Right lobe of liver (tissue), 6 donors: ENCODE results near the gene PEDS1. TPM values are rescaled to one million over a fixed set of nuclear protein-coding genes. Genes with fewer than 3 reads are reported as not detected.

Experiments used
- ATAC-seq, 4 donors: fragments of 200-7000 bp; cut with Tn5 transposase; one replicate each; pipeline ENCODE4 v1.9.1; 2020; ENCODE audit warnings: mild to moderate bottlenecking in 4 of 4, moderate library complexity in 4 of 4
- DNase-seq, 3 donors: peaks; one replicate each; pipeline ENCODE4 v3.0.0-alpha.2; 2020
- H3K27ac ChIP-seq, 3 donors: fragments of 200-600 bp; one replicate each; pipeline ENCODE4 v1.8.0; 2022
- H3K27me3 ChIP-seq, 2 donors: fragments of 200-600 bp; one replicate each; pipeline ENCODE4 v1.8.0; 2022
- H3K36me3 ChIP-seq, 4 donors: fragments of 200-600 bp; sonication (generic) in 1 of 4; one replicate each; pipeline versions ENCODE4 v1.5.1 to v1.8.0; 2017 to 2022; ENCODE audit warnings: control low read depth in 1 of 4
- H3K4me1 ChIP-seq, 4 donors: fragments of 200-600 bp; sonication (generic) in 1 of 4; one replicate each; pipeline versions ENCODE4 v1.5.1 to v1.8.0; 2017 to 2022; ENCODE audit warnings: control low read depth in 1 of 4
- H3K4me3 ChIP-seq, 3 donors: fragments of 200-600 bp; one replicate each; pipeline ENCODE4 v1.8.0; 2022
- H3K9me3 ChIP-seq, 4 donors: fragments of 200-600 bp; sonication (generic) in 1 of 4; one replicate each; pipeline versions ENCODE4 v1.5.1 to v1.8.0; 2017 to 2022; ENCODE audit warnings: control low read depth in 1 of 4
- POLR2A ChIP-seq: fragments of 450-650 bp; IDR thresholded peaks from one replicate; pipeline ENCODE4 v1.6.1; 2017; ENCODE audit warnings: antibody characterized with exemption, mild to moderate bottlenecking
- WGBS: methylation state at CpG from one replicate; pipeline ENCODE4 v1.1.6; 2018; ENCODE audit warnings: low coverage, low lambda C conversion rate; ENCODE audit not compliant: insufficient coverage; ENCODE audit errors: missing lambda C conversion rate; 5-methylcytosine and 5-hydroxymethylcytosine counted together
- intact Hi-C, 2 donors: fragments of 100-400 bp; cut with DNase I; formaldehyde crosslinking; loops; one replicate each; pipeline versions ENCODE4 v1.11.2 to v1.14.1; 2022
- total RNA-seq, 6 experiments: library from RNA; depleted of rRNA in 2 of 6; stranded (reverse); fragments of >200 nt in 2 of 6; fragmentation: NEBNext Ultra II Directional in 3 of 6; extraction: Animal tissue kit (Norgen Biotek cat#: 25700) in 3 of 6; gene quantifications; one replicate each; pipeline versions ENCODE4 v1.1.0 to v1.2.4, GENCODE V29; 2016 to 2023
- TF ChIP-seq, protein P1 (sequence below), 4 donors: fragments of 200-600 bp in 3 of 4; fragments of 450-650 bp in 1 of 4; IDR thresholded peaks; one replicate each; pipeline versions ENCODE4 v1.5.1 to v1.8.0; 2016 to 2022; ENCODE audit warnings: antibody characterized with exemption in 4 of 4, mild to moderate bottlenecking in 2 of 4
- donor health status: DM: no; HTN: yes; CAD: no.
- donor health status: DM: no; HTN: no; CAD: no.
- donor health status: DM: no; HTN: no; CAD: no.
- donor health status: DM: no; HTN: yes; CAD: no.
- donor health status: DM: no; HTN: yes; CAD: no.

Gene PEDS1
- total RNA-seq, 6 experiments from 2014 or later, result 6.9 to 25.3 (median 13.7) TPM

DNA sequence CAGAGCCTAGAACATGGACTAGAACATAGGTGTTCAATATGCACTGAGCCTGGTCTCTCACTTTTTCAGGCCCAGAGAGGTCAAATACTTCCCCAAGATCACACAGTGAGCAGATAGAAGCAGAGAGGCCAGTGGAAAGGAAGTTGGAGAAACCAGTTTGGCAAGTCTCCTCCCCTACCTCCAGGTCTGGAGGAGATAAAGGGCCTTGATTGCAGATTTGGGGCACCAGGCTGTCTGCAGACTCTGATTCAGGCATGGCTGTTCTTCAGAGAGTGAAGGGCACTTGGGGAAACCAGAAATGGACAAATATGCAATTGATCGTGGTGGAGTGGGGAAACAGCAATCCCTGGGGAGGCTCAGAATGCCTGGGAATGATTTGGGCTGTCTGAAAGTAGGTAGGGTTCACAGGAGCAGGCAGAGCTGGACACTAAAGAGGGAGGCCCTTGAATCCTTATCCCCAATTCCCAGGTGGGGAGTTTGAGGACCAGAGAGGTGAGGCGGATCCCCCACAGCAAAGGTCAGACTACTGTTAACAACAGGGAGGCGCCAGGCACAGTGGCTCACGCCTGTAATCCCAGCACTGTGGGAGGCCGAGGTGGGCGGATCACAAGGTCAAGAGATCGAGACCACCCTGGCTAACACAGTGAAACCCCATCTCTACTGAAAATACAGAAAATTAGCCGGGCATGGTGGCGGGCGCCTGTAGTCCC is 2.3 kb downstream of the PEDS1 start:
- H3K9me3 ChIP-seq, result no peaks in the 10 kb centered on the region
- WGBS, result 48% methylated on average over 5 of the region's 10 CpGs
- H3K36me3 ChIP-seq, result peaks cover 0 to 6% (median 0%) of the 10 kb centered on the region in 4 donors
- DNase-seq (no peak), ATAC-seq (no peak)
- H3K27me3 ChIP-seq, result no peaks in the 10 kb centered on the region
- TF ChIP-seq, protein P1, sequence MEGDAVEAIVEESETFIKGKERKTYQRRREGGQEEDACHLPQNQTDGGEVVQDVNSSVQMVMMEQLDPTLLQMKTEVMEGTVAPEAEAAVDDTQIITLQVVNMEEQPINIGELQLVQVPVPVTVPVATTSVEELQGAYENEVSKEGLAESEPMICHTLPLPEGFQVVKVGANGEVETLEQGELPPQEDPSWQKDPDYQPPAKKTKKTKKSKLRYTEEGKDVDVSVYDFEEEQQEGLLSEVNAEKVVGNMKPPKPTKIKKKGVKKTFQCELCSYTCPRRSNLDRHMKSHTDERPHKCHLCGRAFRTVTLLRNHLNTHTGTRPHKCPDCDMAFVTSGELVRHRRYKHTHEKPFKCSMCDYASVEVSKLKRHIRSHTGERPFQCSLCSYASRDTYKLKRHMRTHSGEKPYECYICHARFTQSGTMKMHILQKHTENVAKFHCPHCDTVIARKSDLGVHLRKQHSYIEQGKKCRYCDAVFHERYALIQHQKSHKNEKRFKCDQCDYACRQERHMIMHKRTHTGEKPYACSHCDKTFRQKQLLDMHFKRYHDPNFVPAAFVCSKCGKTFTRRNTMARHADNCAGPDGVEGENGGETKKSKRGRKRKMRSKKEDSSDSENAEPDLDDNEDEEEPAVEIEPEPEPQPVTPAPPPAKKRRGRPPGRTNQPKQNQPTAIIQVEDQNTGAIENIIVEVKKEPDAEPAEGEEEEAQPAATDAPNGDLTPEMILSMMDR (IDR thresholded peaks at IDR 0.05), result no peak
- no peak for TF ChIP-seq POLR2A
- peak overlapping the region in 1 of 3 donors; percentile 87 for H3K27ac ChIP-seq
- H3K4me1 ChIP-seq, result peaks cover 0 to 34% (median 0%) of the 10 kb centered on the region in 4 donors
- H3K4me3 ChIP-seq, result no peak overlapping the region
- intact Hi-C loops, result no loop called here

DNA sequence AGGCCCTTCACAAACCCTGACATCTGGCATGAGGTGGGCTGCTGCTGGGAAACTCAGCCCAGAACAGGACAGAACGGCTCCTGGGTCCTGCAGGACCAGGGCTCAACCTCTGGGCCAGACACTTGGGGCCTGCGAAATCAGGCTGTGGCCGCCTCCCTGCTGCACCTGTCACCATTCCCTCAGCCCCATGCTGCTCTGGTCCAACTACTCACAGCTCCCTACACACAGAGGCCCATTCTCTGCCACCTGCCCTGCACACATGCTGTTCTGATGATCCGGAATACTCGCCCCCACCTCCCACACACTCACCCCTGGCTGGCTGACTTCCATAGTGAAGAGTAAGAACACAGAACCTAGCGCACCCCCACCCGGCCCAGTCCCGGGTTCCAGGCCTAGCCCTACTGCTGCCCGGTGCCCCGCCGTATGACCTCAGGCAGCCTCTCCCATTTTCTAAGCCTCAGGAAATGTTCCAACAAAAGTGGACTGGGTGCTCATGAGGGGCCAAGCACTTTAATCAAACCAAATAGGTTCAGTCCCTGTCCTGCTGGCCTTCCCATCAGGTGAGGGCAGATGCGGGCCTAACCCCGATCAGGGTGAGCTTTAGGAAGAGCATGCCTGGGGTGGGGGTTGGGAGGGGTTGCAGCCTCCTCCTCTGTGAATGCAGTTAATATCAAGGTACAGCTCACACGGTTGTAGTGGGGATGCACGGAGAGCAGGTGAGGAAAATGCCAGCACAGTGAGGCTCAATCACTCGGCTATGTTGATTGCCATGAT is 3.9 kb downstream of the PEDS1 start:
- H3K9me3 ChIP-seq, result no peaks in the 10 kb centered on the region
- no peak for ATAC-seq
- no peaks in the 10 kb centered on the region for H3K27me3 ChIP-seq
- peaks cover 0 to 6% (median 0%) of the 10 kb centered on the region in 4 donors for H3K36me3 ChIP-seq
- no peak overlapping the region for H3K4me3 ChIP-seq
- intact Hi-C loops, result no loop called here
- peaks cover 0 to 38% (median 2%) of the 10 kb centered on the region in 4 donors for H3K4me1 ChIP-seq
- TF ChIP-seq, protein P1 (IDR thresholded peaks at IDR 0.05), result no peak
- TF ChIP-seq POLR2A, result no peak
- no peak for DNase-seq
- 70% methylated on average over 8 of the region's 16 CpGs for WGBS
- H3K27ac ChIP-seq, result no peak overlapping the region

DNA sequence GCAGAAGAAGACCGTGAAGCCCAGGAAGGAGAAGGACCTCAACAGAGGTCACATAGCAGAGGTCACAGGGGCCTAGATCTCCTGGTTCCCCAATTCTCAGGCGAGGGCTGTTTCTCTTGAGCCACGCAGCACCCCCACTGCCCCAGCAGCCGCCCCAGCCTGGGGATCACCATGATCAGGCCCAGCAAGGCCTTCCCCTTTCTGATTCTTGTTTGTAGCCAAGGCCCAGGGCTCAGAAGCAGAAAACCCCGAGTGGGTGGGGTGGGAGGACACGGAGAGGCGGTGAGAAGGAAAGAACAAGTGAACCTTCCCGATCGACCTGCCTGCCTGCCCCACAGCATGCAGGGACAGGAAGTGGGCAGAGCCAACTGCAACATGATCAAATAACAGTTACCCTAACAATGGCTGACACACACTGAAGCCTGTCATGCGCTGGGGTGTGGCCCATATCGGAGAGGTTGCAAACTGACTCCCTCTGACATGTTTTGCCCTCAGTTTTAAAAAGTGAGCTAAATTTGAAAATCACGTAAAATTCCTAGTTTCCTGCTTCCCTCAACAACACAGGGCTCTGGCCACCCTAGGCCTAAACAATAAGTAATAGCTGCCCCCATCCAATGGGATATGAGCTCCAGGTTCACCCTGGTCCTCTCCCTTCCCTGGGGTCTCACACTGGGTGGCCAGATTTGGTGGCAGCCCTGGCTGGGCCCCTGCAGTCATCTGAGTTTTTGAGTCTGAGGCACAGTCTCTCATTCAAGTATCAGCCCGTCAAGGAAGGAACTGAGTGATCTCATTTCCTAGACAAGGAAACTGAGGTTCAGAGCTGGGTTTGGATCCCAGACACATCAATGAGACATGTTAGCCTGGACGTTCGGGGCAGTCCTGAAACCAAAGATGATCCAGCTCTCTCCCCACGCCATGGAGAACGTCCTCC is 6.5 kb downstream of the PEDS1 start:
- Histone ChIP-seq H3K36me3 (peaks cover 0 to 15% (median 6%) of the 10 kb centered on the region in 4 donors), H3K4me3 (no peak overlapping the region), H3K27me3 (no peaks in the 10 kb centered on the region), H3K27ac (peak overlapping the region; percentile 37 to 70 (median 65)), H3K9me3 (no peaks in the 10 kb centered on the region), H3K4me1 (peaks cover 0 to 48% (median 13%) of the 10 kb centered on the region in 4 donors)
- TF ChIP-seq POLR2A, result no peak
- TF ChIP-seq, protein P1 (IDR thresholded peaks at IDR 0.05), result no peak
- no peak for DNase-seq
- ATAC-seq, result peak; percentile 11 to 52 (median 28)
- WGBS, result 47% methylated on average over 15 of the region's 17 CpGs
- intact Hi-C loops, result no loop called here

DNA sequence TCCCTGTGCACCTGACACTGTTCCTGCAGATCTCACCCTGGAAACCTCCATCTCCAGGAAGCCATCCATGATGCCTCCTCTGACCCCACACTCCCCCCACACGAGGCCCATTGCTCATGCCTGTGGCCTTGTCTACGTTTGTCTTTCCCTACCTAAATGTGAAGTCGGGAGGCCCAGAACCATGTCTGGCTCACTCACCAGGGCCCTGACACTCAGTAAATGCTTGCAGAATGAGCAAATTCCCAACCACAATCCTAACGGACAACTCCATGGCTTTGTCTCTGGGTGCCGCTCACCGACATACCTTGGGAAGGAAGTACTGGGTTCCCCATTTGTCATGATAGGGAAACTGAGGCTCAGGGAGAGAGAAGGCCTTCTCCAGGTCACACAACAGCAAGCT is 7.3 kb downstream of the PEDS1 start:
- no peak overlapping the region for H3K4me3 ChIP-seq
- intact Hi-C loops, result no loop called here
- peak overlapping the region; percentile 10 to 70 (median 65) for H3K27ac ChIP-seq
- H3K9me3 ChIP-seq, result no peaks in the 10 kb centered on the region
- H3K36me3 ChIP-seq, result peaks cover 0 to 15% (median 6%) of the 10 kb centered on the region in 4 donors
- no peaks in the 10 kb centered on the region for H3K27me3 ChIP-seq
- DNase-seq (no peak), ATAC-seq (no peak)
- TF ChIP-seq, protein P1 (IDR thresholded peaks at IDR 0.05), result no peak
- no peak for TF ChIP-seq POLR2A
- peaks cover 0 to 45% (median 15%) of the 10 kb centered on the region in 4 donors for H3K4me1 ChIP-seq
- 94% methylated on average over 6 of the region's 6 CpGs for WGBS
